Fibroblast of skin of left quadriceps (primary cell): ENCODE results near the gene SMG5.
"Not testable (repeated sequence)": the region's sequence is repeated elsewhere in the genome, so short reads cannot be mapped to it uniquely, and the experiment has no call there.

Experiments
- DNase-seq, 2 experiments: peaks; one replicate each; pipeline ENCODE4 v3.0.0-alpha.2; 2013; ENCODE audit warnings: low read depth in 2 of 2

Gene SMG5

DNA sequence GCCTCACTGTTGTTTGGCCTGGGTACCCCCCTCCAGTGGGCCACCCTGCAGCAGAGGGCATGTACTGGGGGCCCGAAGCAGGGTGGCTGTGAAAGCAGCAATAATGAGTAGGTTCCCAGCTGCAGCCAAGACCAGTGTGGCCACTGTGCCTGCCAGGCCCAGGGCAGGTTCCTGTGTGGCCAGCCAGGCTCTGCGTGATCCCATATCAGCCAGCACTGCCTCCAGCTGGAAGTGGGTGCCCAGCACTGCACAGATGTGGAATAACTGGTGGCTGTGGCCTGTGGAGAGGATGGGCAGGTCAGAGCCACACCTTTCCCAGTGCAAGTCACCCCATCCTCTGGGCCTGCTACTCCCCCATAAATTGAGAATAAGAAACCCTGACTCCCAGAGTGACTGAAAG lies 38.5 kb downstream of the SMG5 start:
- no peak for DNase-seq

DNA sequence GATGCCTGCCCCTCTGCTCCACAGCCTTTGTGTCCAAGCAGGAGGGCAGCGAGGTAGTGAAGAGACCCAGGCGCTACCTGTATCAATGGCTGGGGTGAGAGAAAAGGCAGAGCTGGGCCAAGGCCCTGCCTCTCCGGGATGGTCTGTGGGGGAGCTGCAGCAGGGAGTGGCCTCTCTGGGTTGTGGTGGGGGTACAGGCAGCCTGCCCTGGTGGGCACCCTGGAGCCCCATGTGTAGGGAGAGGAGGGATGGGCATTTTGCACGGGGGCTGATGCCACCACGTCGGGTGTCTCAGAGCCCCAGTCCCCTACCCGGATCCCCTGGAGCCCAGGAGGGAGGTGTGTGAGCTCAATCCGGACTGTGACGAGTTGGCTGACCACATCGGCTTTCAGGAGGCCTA lies 39.9 kb downstream of the SMG5 start:
- no peak for DNase-seq

- no peak for DNase-seq
Measured at GRCh38 chr1:156241926-156242325, 40.7 kb downstream of the SMG5 start, which contains the start of gene BGLAP. TSS of gene BGLAP (plus strand) at chr1:156242184. CDS start at chr1:156242232, 48 bp downstream.

GRCh38 chr1:156241311-156241811 lies 41.3 kb downstream of the SMG5 start:
- DNase-seq: no peak

DNA sequence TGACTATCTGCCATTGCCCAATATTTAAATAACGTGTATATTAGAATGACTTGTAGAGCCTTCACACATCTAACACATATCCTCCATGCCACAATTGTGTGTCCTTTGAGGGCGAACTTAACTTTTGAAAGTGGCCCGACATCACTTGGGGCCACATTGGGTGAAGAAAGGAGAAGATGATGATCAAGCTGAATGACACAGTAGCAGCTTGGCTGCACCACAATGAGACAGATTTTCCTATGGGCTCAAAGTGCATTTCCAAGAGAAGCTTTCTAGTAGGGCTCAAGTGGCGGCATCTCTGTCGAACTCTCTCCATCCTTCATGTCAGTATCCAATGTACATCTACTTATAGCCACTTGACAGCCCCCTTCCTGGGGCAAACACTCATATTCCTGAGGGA lies 44.4 kb downstream of the SMG5 start:
- DNase-seq: no peak

DNA sequence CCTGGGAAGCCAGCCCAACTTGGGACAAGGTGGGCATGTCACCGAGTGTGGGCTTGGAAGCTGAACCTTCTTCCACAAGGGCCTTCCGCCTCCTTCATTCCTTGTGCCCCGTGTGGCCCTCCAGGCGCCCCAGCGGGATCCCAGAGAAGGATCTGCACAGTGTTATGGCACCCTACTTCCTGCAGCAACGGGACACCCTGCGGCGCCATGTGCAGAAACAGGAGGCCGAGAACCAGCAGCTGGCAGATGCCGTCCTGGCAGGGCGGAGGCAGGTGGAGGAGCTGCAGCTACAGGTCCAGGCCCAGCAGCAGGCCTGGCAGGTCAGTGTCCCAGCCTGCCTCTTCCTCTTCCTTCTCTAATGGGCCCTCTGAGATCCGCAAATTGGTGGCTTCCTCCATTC lies 46.5 kb downstream of the SMG5 start:
- DNase-seq: no peak

GRCh38 chr1:156233426-156234127 lies 49.0 kb downstream of the SMG5 start:
- peak; percentile 76 to 77 for DNase-seq

- DNase-seq: no peak
Measured at GRCh38 chr1:156232201-156232894, 50.3 kb downstream of the SMG5 start.

GRCh38 chr1:156230473-156230837 lies 52.2 kb downstream of the SMG5 start:
- DNase-seq: no peak

- DNase-seq: no peak
Measured at GRCh38 chr1:156229809-156230472, 52.7 kb downstream of the SMG5 start.

DNA sequence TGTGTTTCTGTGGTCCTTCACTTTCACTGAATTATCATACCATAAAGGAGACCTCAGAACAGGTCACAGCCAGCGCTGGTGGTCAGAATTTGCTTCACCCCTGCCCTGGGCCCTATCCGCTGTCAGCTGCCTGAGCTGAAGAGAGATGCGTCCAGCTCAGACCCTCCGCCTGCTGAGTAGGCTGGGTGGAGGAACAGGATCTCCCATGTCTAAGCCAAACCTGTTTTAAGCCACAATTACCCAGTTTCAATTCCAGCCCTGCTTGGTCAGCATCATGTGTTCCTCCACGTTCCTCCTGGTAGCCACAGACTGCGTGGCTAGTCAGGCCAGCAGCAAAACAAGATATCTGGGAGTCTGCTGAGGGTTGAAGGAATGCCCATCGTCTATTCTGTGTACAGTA lies 54.1 kb downstream of the SMG5 start:
- no peak for DNase-seq

- no peak for DNase-seq
Measured at GRCh38 chr1:156226782-156227181, 55.8 kb downstream of the SMG5 start.

GRCh38 chr1:156226116-156226538 lies 56.5 kb downstream of the SMG5 start:
- no peak for DNase-seq

DNA sequence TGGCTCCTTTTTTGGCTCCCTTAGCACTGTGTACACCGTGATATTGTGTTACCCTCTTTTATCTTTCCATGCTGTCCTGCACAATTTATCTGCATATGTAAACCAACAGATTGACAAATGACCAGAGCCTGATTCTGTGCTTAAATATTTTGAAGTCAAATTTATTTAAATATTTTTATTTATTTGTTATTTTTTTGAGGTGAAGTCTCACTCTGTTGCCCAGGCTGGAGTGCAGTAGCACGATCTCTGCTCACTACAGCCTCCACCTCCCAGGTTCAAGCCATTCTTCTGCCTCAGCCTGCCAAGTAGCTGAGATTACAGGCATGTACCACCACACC lies 57.0 kb downstream of the SMG5 start:
- no peak for DNase-seq

- no peak for DNase-seq
Measured at GRCh38 chr1:156221986-156222692, 60.5 kb downstream of the SMG5 start.

DNA sequence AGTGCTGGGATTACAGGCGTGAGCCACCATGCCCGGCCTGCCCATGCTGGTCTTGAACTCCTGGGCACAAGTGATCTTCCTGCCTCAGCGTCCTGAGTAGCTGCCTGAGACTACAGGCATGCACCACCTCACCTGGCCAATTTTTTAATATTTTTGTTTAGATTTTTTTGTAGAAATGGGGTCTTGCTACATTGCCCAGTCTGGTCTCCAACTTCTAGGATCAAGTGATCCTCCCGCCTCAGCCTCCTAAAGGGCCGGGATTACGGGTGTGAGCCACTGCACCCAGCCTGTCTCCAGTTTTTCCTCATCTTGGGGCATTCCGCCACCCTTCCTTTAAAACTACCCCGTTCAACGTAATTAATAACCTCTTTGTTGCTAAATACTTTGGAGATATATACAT lies 62.4 kb downstream of the SMG5 start:
- no peak for DNase-seq

DNA sequence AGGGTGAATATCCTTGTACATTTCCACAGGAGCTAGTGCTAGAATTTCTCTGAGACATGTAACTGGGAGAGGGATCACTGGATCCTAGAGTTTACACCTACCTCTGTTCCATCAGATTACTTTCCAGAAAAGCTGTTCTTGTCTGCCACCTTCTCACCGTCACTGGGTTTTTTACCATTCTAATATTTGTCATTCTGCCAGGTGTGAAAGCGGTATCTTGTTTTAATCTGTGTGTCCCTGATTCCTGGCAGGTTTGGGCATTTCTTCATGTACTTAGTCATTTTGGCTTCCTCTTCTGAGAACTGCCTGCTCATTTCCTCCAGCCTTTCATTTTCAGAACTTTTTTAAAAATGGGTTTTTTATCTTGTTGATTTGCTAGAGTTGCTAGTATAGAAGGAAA lies 64.8 kb downstream of the SMG5 start:
- no peak for DNase-seq

DNA sequence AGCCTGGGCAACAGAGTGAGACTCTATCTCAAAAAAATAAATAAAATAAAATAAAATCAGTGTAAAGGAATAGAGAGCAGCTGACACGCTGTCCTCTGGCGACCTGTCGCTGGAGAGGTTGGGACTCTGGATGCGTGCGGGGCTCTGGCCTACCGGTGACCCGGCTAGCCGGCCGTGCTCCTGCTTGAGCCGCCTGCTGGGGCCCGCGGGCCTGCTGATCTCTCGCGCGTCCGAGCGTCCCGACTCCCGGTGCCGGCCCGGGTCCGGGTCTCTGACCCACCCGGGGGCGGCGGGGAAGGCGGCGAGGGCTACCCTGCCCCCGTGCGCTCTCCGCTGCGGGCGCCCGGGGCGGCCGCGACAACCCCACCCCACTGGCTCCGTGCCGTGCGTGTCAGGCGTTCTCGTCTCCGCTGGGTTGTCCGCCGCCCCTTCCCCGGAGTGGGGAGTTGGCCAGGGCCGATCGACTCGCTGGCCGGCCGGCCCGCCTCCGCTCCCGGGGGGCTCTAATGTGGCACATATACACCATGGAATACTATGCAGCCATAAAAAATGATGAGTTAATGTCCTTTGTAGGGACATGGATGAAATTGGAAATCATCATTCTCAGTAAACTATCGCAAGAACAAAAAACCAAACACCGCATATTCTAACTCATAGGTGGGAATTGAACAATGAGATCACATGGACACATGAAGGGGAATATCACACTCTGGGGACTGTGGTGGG lies 66.1 kb downstream of the SMG5 start:
- DNase-seq: not testable (repeated sequence)

- DNase-seq: no peak
Measured at GRCh38 chr1:156214024-156214748, 68.4 kb downstream of the SMG5 start.

- no peak for DNase-seq
Measured at GRCh38 chr1:156213644-156213966, 69.0 kb downstream of the SMG5 start.
